Fibroblast of lung (primary cell): ENCODE data around the gene ZP1. TPM values are rescaled to one million over a fixed set of nuclear protein-coding genes. Genes with fewer than 3 reads are reported as not detected.

Source experiments
- DNase-seq, 2 donors: peaks; one replicate each; pipeline versions ENCODE4 v3.0.0 to v3.0.0-alpha.2; 2010; ENCODE audit warnings: low read depth in 2 of 2
- H2AFZ ChIP-seq: 2 replicates; pipeline ENCODE4 v1.5.1; 2012; ENCODE audit warnings: low read length, control low read depth, inconsistent platforms
- H3K27ac ChIP-seq: 2 replicates; pipeline ENCODE4 v1.5.1; 2011; ENCODE audit warnings: low read length, control low read depth; ENCODE audit not compliant: insufficient read depth
- H3K27me3 ChIP-seq: 2 replicates; pipeline ENCODE4 v1.5.1; 2011; ENCODE audit warnings: mild to moderate bottlenecking, low read length; ENCODE audit not compliant: control insufficient read depth, insufficient read depth
- H3K36me3 ChIP-seq: 2 replicates; pipeline ENCODE4 v1.5.1; 2011; ENCODE audit warnings: low read length; ENCODE audit not compliant: control insufficient read depth, insufficient read depth
- H3K4me1 ChIP-seq: 2 replicates; pipeline ENCODE4 v1.5.1; 2011; ENCODE audit warnings: low read length; ENCODE audit not compliant: control insufficient read depth, insufficient read depth; ENCODE audit errors: extremely low read depth
- H3K4me2 ChIP-seq: 2 replicates; pipeline ENCODE4 v1.5.1; 2011; ENCODE audit warnings: low read length, control low read depth; ENCODE audit not compliant: insufficient read depth; ENCODE audit errors: extremely low read depth
- H3K4me3 ChIP-seq, 4 experiments: fragments of 200-600 bp in 1 of 4; sonication (generic) in 1 of 4; replicated peaks in 1 of 4; 2 replicates each; pipeline ENCODE4 v1.5.1; 2011 to 2016; ENCODE audit warnings: low read length in 4 of 4, low read depth in 3 of 4, mild to moderate bottlenecking in 3 of 4, control low read depth in 2 of 4, inconsistent platforms in 1 of 4, mixed read lengths in 1 of 4; ENCODE audit not compliant: insufficient read depth in 1 of 4; ENCODE audit errors: control extremely low read depth in 1 of 4
- H3K79me2 ChIP-seq: 2 replicates; pipeline ENCODE4 v1.5.1; 2012; ENCODE audit warnings: mild to moderate bottlenecking, low read length, inconsistent platforms; ENCODE audit not compliant: control insufficient read depth, insufficient read depth
- H3K9ac ChIP-seq: 2 replicates; pipeline ENCODE4 v1.5.1; 2011; ENCODE audit warnings: mild to moderate bottlenecking, low read length, control low read depth; ENCODE audit not compliant: insufficient read depth
- H3K9me3 ChIP-seq: 2 replicates; pipeline ENCODE4 v1.5.1; 2012; ENCODE audit warnings: low read depth, low read length; ENCODE audit not compliant: control insufficient read depth, insufficient read depth
- H4K20me1 ChIP-seq: 2 replicates; pipeline ENCODE4 v1.5.1; 2011; ENCODE audit warnings: low read length; ENCODE audit not compliant: control insufficient read depth, insufficient read depth; ENCODE audit errors: extremely low read depth
- CTCF ChIP-seq, 2 donors: IDR thresholded peaks in 1 of 2; conservative IDR thresholded peaks in 1 of 2; 1 replicate in 1 of 2; 2 replicates in 1 of 2; pipeline ENCODE4 v1.5.1; 2011 to 2012; ENCODE audit warnings: low read length in 2 of 2, control low read depth in 1 of 2, inconsistent platforms in 1 of 2, low read depth in 1 of 2, mild to moderate bottlenecking in 1 of 2
- EZH2 ChIP-seq: IDR thresholded peaks from 2 replicates; pipeline ENCODE4 v1.5.1; 2012; ENCODE audit warnings: low read length, control low read depth, mild to moderate bottlenecking; ENCODE audit errors: missing control alignments
- polyA plus RNA-seq, 2 donors: library from polyadenylated mRNA; depleted of rRNA in 1 of 2; stranded (reverse) in 1 of 2; unstranded in 1 of 2; fragments of >200 nt; gene quantifications; 2 replicates each; pipeline ENCODE4 v1.2.1, GENCODE V29; 2011 to 2012; ENCODE audit warnings: missing spikeins in 1 of 2
- total RNA-seq: library from RNA; depleted of rRNA; stranded (reverse); fragments of >200 nt; gene quantifications from 2 replicates; pipeline ENCODE4 v1.2.1, GENCODE V29; 2014

The ZP1 gene
- total and polyA plus RNA-seq, 2 donors (not counting 1 experiment from before 2014, with no cell fraction given) = 0.62 TPM; not detected in 1

DNA sequence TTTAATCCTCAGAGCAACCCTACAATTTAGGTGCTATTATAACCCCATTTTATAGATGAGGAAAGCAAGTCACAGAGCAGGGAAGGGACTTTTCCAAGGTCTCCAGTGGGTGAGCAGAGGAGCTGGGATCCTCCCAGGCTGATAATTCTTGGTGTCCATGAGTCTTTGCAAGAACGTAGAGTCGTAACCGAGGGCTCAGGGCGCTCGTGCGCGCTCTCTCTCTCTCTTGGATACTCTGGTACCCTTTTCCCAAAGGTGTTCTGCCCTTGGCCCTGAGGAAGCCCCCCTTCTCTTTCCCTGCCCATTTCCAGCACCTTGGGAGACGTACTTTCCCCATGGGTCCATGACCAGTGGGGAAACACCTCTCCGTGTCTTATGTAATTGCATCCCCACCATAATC is 5.2 kb upstream of the ZP1 start:
- Histone ChIP-seq H3K4me2 (no peak overlapping the region), H2AFZ (no peak overlapping the region), H3K27me3 (peaks cover 2% of the 10 kb centered on the region), H3K4me1 (no peaks in the 10 kb centered on the region), H3K9me3 (no peaks in the 10 kb centered on the region), H3K36me3 (no peaks in the 10 kb centered on the region), H4K20me1 (no peaks in the 10 kb centered on the region), H3K79me2 (no peaks in the 10 kb centered on the region), H3K4me3 (no peak overlapping the region), H3K9ac (no peak overlapping the region), H3K27ac (no peak overlapping the region)
- no peak for DNase-seq
- TF ChIP-seq CTCF (conservative IDR thresholded peaks at IDR 0.05 in 1 of 2, IDR thresholded peaks at IDR 0.05 in 1 of 2; ENCODE audit: low read depth in 1 of 2, low read length in 2 of 2) (no peak), EZH2 (no peak)

- TF ChIP-seq EZH2 = no peak
- no peak for TF ChIP-seq CTCF (conservative IDR thresholded peaks at IDR 0.05 in 1 of 2, IDR thresholded peaks at IDR 0.05 in 1 of 2; ENCODE audit: low read depth in 1 of 2, low read length in 2 of 2)
- Histone ChIP-seq H3K4me1 (no peaks in the 10 kb centered on the region), H4K20me1 (no peaks in the 10 kb centered on the region), H3K4me2 (no peak overlapping the region), H3K9me3 (no peaks in the 10 kb centered on the region), H2AFZ (no peak overlapping the region), H3K27me3 (peaks cover 2% of the 10 kb centered on the region), H3K4me3 (no peak overlapping the region), H3K79me2 (no peaks in the 10 kb centered on the region), H3K27ac (no peak overlapping the region), H3K9ac (no peak overlapping the region), H3K36me3 (no peaks in the 10 kb centered on the region)
- no peak for DNase-seq
These were observed 3.5 kb upstream of the ZP1 start for GRCh38 chr11:60863550-60864521.

DNA sequence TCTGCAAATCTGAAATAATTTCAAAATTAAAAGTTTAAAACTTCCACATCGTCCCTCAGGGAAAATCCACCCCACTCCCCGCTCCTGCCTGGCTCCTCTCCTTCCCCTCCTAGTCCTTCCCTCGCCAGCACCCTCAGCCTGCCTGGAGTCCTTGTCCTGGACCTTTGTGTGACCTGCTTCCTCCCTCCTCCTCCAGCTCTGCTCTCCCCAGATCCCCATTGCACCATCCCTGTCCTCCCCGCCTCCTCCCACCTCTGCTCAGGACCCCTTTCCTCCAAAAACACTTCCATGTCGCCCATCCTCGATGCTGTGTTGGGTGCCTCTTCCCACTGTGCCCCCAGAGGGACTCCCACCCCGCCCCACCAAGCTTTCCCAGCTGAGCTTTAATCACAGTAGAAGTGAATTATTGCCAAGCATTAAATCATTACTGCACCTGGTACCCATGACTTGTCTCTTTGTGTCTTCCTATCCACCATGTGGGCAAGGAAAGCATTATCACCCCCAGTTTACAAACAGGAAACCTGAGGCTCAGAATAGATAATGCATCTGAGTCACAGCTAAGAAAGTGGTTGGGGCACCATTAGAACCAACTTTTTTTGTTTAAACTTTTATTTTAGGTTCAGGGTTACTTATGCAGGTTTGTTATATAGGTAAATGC is 2.4 kb upstream of the ZP1 start:
- Histone ChIP-seq H3K4me3 (no peak overlapping the region), H2AFZ (no peak overlapping the region), H3K9me3 (no peaks in the 10 kb centered on the region), H3K9ac (no peak overlapping the region), H3K27ac (no peak overlapping the region), H3K36me3 (no peaks in the 10 kb centered on the region), H3K27me3 (peaks cover 2% of the 10 kb centered on the region), H3K79me2 (no peaks in the 10 kb centered on the region), H4K20me1 (no peaks in the 10 kb centered on the region), H3K4me2 (no peak overlapping the region), H3K4me1 (no peaks in the 10 kb centered on the region)
- no peak for DNase-seq
- TF ChIP-seq CTCF (conservative IDR thresholded peaks at IDR 0.05 in 1 of 2, IDR thresholded peaks at IDR 0.05 in 1 of 2; ENCODE audit: low read depth in 1 of 2, low read length in 2 of 2) (no peak), EZH2 (no peak)
